ENCODE results near the gene CIPC. TPM values are rescaled to one million over a fixed set of nuclear protein-coding genes. Genes with fewer than 3 reads are reported as not detected.
A peak's percentile ranks its signal among the peaks of the same experiment; 100 is the strongest.

The CIPC gene
- total RNA-seq, 1 experiment from 2014 or later = 14.2 TPM

DNA sequence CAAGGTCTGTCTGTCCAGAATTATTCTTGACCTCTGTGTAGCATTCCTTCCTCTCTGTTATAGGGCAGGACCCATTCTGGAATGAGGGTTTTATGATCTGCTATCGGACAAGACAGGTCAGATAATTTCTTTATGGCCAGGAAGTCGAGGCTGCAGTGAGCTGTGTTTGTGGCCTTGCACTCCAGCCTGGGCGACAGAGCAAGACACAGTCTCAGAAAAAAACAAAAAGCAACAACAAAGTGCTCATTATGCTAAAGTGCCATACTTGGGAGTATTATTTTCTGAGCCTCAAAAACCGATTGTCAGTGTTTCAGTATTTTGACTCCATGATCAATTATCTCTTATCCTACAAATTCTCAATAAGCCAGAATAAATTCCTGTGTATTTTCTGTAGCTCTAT, 4.1 kb downstream of the CIPC start:
- DNase-seq (ENCODE audit: low read depth) = no peak

DNA sequence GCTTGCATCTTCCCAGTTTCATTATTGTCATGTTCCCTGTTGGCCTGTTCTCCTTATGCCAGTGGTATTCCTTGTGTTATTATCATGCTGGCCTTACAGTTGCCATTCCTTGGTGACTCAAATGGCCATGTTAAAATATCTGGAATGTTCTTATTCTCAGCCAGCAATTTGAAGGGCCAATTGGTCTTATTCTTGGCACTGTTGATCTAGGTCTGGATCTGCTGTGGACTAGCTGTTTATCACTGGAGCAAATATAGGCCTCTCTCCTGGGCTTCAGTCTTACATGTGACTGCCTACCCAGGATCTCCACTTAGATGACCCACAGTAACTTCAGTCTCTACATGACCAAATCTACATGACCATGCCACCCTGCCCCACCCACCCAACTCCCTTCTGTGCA, 5.4 kb downstream of the CIPC start:
- no peak for DNase-seq (ENCODE audit: low read depth)

DNA sequence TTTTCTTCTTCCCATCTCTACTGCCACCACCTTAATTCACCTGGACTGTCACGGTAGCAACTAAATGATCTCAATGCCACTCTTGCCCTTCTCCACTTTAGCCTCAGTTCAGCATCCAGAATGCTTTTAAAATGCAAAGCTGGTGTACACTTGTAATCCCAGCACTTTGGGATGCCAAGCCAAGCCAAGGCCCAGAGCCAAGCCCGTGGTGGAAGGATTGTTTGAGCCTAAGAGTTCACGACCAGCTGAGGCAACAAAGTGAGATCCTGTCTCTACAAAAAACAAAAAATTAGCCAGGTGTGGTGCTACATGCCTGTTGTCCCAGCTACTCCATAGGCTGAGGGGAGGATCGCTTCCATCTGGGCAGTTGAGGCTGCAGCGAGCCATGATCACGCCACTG, 5.9 kb downstream of the CIPC start:
- no peak for DNase-seq (ENCODE audit: low read depth)

DNA sequence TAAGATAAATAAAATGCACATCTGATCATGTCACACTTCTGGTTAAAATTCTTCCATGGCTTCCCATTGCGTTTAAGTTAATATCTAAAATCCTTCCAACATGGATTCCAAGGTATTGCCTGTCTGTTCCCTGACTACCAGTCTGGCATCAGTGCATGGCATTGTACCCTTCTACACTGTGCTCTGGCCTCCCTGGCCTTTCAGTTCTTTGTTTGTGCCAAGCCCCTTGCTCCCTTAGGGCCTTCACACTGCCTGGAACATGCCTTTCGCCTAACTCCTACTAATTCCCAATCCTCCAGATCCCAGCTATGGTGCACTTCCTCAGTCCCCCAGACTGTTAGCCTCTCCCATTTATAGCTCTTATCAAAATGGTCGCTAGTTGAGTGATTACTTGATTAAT, 6.3 kb downstream of the CIPC start:
- no peak for DNase-seq (ENCODE audit: low read depth)

DNA sequence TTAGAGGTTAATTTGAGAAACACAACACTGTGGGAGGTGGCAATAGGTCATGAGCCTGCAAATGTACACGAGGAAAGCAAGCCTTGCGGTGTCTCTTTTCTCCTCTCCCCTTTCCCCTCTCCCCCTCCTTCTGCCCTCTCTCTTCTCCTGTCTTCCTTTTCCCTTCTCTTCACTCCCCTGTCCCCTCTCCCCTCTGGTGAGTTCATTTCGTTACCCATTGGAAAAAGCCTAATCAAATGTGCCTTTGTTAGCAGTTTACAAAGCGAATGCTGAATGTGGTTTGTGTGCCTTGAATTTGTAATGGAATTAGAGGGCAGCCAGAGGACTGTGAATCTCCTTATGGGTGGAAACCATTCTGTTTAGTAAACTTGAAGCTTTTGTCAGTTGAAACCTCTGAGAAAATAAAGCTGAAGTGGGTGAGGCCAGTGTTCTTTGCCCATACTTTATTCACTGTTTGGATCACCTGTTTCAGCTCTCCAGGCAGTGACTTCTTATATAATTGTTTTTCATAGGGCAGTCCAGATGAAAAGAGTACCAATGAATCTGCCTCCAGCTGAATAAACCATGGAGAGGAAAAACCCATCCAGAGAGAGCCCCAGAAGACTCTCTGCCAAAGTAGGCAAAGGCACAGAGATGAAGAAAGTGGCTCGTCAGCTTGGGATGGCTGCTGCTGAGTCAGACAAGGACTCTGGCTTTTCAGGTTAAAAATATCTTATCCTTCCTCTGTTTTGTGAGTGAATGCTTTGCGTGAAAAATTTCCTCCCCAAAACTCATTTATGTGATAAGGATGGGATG, 7.3 kb downstream of the CIPC start:
- no peak for DNase-seq (ENCODE audit: low read depth)

DNA sequence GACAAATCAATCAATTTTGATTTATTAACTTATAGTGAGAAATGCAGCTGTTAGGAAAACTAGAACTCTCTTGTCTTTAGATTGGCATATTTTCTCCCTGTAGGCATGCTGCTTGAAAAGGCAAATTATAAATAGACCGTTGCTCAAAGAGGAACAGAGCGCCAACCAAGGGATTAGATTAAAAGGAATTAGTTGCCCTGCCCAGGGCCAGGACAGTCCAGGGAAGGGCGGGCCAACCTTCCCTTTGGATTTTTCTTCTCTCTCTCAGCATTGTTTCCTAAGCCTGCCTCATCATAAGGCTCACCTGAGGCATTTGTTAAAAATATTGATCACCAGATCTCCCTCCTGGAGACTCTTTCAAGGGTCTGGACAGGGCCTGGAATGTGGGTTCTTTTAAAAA, 8.6 kb downstream of the CIPC start:
- DNase-seq (ENCODE audit: low read depth) = no peak

DNA sequence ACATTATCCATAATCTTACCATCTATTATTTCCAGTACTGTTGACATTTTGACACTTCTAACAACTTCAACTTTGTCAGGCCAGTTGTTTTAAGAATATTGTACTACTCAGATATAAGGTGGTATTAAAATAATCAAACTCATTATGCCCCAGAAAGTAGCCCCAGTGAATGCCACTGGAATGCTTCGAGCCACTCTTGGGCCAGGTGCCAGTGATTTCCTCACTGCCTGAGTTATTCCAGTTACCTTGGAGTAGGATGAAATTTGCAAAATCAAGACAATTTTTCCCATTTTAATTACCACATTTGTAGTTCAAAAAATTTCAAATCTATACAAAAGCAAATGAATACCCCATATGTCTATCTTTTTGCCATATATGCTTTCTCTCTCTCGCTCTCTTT, 9.2 kb downstream of the CIPC start:
- no peak for DNase-seq (ENCODE audit: low read depth)

DNA sequence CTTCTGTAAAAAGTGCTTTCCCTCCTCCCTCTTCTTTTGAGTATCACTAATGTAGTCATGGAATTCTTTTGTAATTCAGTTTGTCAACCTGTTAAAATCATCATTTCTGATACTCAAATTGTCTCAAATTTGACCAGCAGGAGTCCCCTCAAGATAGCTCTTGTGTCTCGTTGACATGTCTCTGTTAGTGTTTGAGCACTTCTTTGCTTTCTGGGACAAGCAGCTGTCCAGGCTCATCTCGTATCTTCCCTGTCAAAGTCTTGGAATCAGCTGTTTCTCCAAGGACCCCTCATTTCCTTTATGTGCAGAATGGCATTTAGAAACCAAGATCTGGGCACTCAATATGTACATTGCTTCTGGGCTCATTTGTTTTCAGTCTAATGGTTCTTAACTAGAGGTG, 10.7 kb downstream of the CIPC start:
- DNase-seq (ENCODE audit: low read depth) = no peak

DNA sequence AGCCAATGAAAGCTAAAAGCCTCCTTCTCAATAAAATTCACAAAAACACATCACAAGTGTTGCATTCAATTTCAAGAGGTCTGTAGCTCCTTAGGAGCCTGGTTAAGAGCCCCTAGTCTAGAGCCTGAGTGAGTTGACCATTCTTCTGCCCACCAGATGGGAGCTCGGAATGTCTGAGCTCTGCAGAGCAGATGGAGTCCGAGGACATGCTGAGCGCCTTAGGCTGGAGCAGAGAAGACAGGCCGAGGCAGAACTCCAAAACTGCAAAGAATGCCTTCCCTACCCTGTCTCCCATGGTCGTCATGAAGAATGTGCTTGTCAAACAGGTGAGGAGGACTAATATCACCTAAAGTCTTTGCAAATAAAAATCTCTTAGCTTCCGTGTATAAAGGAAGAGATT, 11.6 kb downstream of the CIPC start:
- no peak for DNase-seq (ENCODE audit: low read depth)

DNA sequence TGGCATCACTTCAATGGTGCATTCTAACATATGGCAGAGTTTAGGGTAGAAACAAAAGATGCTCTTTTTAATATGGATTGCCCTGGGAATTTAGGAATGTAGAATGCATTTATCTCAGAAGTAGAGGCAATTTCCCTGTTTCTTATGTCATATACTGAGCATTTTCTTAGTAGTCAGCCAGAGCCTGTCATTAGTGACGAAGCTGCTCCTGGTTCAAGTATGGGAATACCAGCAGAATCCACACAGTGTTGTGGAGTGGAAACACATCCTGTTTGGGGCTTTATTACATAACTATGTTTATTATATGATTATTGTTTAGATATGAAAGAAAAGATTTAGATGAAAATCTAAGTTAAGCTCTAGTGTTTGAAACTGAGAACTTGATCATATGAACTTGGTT, 12.2 kb downstream of the CIPC start:
- no peak for DNase-seq (ENCODE audit: low read depth)

DNA sequence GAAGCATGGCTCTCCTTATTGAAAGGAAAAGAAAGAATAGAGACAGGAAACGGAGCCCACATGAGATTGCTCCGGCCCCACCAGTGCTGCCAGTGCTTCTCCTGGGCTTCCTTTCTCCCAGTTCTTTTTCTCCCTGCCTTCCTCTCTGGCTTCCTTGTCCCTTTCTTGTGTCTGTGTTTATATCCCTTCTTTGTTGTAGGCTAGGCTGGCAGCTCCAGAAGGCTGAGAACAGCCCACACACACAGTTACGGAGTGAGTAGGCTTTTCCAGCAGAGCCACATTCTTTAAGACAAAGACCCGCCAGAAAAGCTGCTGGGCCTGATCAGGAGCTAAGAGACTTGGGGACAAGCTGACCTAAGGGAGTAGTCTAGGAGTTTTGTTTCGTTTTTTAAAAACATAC, 13.0 kb downstream of the CIPC start:
- DNase-seq (ENCODE audit: low read depth) = no peak

DNA sequence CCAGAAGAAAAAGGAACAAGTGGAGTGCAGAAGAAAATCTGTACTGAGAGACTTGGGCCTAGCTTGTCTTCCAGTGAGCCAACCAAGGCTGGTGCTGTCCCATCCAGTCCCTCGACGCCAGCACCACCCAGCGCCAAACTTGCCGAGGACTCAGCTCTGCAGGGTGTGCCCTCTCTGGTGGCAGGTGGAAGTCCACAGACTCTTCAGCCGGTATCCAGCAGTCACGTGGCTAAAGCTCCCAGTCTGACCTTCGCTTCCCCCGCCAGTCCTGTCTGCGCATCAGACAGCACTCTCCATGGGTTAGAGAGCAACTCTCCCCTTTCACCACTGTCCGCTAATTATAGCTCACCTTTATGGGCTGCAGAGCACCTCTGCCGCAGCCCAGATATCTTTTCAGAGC, 15.6 kb downstream of the CIPC start:
- DNase-seq (ENCODE audit: low read depth) = no peak

DNA sequence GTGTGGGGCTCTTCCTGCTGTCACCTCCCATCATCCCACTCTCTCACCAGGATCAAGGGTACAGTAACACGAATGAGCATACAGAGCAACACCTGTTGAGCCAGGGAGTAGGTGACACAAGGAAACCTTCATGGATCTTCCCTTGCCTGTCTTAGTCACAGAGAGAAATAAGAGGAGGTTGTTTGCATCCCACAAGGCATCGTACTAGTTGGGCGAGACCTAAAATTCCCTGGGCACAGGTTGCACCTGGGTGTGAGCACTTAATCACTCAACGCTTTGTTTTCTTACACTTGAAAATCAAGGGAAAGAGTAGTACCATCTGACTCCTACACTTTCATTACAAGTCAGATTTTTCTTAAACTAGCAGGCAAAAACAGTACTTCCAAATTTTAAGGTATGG, 16.6 kb downstream of the CIPC start:
- DNase-seq (ENCODE audit: low read depth) = no peak

DNA sequence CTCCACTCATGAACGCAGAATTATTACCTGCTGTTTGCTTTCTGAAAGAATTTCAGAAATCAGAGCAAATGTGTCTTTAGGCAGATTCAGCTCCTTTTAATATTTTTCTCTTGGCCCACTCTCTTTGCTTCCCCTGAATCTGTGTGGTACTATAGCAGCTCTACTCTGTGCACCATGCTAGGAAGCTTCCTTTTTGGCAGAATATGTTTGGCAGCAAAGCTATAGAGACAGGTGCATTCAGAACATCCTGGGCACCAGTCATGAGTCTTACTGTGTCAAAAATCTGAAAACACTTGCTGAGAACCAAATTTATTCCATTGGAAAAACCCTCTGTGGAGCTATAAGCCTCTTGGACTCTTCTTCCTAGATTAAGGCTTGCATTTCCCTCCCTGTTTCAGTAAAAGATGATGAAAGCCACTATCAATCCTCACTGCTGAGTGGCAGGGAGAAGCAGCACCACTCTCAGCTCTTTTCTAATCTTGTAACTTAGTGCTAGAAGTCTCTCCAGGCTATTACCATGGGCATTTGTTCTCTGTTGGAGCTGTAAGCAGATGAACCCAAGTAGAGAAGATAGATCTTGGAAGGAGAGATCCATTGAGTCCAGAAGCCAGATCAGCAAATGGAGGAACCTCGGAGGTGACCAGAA, 18.2 kb downstream of the CIPC start:
- DNase-seq (ENCODE audit: low read depth) = no peak

DNA sequence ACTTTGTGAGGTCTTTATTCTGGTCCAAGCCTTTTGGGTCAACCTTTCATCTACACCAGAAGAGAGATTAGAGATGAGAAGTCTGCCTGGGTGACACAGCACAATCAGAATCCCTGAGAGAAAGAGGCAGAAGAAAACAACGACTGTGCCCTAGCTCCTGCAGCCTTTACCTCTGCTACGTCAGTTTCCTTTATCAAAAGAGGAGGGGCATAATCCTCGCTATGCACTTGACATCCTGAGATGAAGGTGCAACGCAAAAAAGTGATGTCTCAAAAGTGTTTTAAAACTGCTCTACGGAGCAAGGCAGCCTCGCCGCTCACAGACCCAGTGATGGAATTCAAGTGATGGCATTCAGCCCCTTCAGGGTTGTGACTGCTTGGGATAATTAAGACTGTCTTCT, 21.8 kb downstream of the CIPC start:
- DNase-seq (ENCODE audit: low read depth) = no peak

DNA sequence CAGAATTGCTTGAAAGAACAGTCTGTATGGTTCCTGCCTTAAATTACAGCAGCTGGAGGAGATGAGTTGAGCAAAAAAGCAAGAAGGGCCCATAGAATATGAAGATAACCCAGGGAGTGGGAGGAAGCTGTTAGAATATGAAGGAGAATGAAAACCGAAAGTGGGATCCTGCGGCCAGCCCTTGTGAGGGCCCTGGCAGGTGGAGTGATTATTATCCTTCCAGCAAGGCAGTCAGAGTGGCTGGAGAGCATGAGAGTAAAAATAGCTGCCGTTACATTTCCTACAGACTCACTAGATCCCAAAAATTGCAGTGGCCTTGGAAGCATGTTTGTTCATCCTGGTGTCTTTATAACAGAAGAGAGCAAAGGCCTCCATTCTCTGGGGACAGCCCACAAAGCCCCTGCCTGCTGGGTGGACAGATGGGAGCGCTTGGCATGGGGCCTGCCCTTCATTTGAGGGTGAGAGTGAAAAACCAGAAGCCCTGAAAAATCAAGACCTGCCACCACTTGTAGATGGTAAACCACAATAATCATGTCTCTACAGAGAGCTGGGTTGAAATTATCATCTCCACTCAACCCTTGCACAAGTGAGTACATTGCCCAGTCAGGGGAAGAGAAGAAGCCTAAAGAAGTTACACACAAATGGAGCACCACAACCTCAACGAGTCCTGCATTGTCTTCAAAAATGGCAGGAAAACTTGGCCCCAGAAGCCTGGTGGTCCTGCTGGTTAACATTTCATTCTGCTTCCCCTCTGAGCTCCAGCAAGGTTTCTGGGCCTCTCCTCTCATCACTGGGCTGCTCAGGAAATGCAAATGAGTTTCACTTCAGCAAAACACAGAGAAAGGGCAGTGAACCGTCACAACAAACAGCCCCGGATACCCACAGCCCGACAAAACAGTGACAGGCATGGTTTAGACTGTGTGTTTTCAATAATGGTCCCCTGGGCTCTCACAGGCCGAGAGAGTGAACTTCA, 23.0 kb downstream of the CIPC start:
- DNase-seq (ENCODE audit: low read depth) = no peak

DNA sequence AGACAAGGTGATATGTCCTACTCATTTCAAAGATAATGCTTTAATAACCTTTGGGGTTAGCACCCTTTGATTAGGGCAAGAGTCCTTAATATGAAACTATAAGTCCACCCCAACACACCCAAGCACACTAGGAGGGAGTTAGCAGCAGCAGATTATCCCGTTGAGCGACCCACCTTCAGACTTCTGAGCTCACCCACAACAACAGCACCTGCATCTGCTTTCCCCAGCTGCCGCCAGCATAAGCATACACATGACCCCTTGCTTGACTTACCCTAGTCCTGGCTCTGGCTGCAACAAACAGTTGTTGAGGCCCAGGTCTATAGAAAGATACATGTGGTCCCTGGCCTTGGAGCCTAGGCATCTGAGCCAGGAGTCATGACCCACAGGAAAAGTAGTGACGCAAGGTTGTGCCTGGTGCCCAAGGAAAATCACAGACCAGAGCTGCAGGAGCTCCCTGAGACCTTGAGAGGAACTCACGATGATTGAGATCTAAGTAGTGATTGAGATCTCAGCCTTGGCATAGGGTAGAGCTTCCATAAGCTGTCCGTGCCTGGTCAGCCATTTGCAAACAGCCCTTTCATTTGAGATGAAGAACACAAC, 24.6 kb downstream of the CIPC start:
- no peak for DNase-seq (ENCODE audit: low read depth)

DNA sequence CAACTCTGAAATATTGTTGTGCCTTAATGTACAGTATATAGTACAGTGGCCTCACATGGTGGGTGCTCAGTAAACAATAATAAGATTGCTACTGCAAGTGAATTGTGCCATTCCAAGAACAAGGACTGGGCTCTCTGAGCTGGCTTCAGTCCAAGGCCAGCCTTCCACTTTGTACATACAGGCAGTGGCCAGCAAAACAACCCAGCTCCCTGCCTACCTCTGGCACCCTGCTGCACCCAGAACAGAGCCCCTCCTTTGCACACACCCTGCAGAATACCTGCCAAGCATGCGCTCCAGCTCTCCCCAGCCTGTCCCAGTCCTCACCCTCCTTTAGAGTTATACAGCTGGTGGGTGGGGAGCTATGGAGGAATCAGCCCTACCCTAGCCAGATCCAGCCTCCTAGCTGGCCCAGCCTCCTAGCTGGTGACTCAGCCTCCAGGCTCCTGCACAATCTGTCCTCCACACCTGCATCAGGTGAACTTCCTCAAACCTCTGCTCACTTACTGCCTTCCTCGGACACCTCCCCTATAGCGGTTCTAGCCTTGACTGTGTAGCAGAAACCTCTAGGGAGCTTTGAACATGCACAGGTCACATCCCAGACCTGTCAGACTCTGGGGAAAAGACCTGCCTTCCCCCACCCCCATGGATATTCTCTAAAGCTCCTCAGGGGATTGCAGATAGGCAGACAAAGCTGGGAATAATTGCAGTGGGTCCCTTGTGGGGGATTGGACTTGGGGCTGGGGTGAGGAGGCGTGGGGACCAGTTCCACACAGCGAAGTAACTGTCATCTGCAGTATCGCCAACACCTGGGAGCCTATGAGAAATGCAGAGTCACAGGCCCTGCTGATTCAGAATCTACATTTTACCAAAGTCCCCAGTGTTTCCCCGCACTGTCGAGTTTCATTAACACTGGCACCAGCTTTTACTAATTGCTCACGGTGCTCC, 25.6 kb downstream of the CIPC start:
- peak; percentile 16 for DNase-seq (ENCODE audit: low read depth)

DNA sequence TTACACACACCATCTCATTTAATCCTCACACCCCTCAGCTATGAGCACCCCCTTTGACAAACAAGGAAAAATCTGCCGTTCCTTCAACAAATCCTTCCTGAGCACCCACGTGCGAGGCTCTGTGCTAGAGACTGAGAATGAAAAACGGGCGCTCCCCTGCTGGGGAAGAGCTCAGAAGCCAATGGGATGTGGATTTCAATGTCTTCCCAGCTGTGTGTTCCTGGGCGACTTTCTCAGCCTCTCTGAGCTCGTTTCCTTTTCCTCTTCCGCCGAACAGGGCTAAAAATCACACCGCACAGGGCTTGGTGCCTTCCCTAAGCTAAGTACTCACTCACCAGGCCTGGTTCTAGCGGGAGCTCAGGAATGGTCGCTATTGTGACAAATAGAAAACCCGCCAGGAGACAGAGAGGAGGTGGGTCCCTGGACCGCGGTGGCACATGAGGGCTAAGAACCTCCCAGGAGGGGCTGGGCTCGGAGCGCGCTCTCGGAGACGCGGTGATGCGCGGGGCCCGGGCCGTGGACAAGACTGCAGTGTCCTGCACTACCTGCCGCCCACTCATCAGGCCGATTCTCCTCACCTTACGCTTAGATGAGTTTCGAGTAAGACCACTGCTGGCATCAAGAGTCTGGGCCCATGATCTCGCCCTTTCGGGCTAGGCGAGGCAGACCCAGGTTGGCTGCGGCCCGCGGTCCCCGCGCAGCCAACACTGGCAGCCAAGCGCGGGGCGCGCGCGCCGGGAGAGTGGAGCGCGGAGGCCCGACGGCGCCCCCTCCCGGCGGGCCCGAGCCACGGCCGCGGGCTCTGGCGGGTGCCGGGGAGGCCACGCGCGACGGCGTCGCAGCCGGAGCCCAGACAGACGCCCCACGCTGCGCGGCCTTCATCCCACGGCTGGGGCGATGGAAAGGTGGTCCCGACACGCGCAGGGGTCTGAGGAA, 26.6 kb downstream of the CIPC start:
- DNase-seq (ENCODE audit: low read depth) = peak; percentile 22

DNA sequence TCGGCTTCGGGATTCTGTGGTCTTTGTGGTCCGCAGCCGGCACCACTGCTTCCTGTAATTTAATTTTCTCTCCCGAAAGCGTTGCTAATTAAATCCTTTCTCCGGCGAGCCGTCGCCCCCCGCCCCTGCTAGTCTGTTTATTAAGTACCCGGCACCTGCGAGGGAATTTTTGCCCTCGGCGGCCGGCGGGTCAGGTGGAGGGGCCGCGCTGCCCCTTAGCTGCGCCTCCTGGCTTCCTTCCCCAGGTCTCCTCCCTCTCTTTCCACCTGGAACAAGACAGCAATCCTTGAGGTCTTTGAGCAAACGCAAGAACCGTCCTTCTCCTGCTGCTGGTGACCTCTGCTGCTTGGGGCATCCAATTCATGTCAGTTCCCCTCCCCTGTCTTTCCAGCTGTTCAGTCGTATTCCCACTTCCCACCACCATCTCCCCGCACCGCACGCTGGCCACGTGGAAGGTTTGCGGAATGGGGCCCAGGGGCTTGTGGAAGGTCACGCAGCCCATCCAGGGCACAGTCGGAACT, 27.3 kb downstream of the CIPC start:
- DNase-seq (ENCODE audit: low read depth) = no peak

Measured in M059J (cell line).